HG03135 (cell line): ENCODE data around the gene TUBE1.
"Not testable (repeated sequence)": the region's sequence is repeated elsewhere in the genome, so short reads cannot be mapped to it uniquely, and the experiment has no call there.

ENCODE experiments used
- ATAC-seq: cut with Tn5 transposase; IDR thresholded peaks from one replicate; pipeline ENCODE4 v1.9.1; 2021; ENCODE audit warnings: mild to moderate bottlenecking, moderate library complexity; ENCODE audit not compliant: unreplicated experiment

Gene TUBE1, protein sequence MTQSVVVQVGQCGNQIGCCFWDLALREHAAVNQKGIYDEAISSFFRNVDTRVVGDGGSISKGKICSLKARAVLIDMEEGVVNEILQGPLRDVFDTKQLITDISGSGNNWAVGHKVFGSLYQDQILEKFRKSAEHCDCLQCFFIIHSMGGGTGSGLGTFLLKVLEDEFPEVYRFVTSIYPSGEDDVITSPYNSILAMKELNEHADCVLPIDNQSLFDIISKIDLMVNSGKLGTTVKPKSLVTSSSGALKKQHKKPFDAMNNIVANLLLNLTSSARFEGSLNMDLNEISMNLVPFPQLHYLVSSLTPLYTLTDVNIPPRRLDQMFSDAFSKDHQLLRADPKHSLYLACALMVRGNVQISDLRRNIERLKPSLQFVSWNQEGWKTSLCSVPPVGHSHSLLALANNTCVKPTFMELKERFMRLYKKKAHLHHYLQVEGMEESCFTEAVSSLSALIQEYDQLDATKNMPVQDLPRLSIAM

DNA sequence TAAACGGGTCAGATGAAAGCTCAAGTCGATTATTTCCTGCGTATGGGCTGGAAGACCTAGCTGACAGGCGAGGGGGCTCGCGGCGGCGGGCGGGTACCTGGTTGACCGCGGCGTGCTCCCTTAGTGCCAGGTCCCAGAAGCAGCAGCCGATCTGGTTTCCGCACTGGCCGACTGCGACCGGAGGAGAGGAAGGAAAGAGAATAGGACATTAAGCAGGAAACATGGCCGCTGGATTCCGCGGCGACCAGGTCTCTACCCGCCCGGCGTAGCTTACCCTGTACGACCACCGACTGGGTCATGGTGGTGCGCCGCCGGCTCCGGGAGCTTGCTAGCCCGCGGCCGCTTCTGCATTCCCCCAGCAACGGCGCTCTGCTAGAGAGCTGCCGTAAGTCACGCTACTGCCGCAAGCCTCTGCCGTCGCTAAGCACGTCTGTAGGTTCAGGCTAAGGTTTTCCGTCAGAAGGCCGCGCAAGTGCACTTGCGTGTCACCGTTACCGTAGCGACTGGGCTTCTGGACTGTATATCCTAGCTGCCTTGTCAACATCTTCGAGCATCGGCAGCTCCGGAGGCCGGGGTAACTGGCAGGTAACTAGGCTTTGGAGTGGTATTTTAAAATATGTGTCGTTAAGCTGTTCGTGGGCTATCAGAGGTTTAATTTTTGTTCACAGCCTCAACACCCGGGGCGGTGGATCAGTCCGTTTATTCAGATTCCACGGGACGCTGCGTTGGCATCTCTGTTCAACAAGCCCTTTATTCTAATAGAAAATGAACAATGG lies at the start of gene TUBE1, which contains the start of gene FAM229B:
TSS of gene TUBE1 (minus strand) at position 347 of the 776 bp plus-strand sequence. CDS start at position 299, 48 bp downstream.
TSS of gene FAM229B (plus strand) at position 456 of the 776 bp plus-strand sequence. CDS start 11,693 bp downstream, outside the sequence.
- ATAC-seq = peak; percentile 98

DNA sequence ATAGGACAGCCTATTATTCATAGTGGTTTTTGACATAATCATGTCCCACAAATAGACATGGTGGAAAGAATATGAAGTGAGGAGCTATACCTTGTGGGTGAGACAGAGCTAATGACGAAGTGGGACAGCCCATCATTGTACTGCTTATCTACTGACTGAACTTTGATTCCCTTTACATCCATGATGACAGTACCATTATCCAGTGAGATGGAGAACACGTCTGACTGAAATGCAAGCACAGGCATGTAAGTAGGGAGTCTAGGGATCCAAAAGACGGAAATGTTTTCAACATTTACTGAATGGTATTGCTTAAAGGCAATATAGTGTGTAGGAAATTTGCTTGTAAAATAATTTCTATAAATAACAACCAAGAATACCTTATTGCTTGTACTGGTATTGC lies 43.6 kb upstream of the TUBE1 start:
- ATAC-seq = no peak

DNA sequence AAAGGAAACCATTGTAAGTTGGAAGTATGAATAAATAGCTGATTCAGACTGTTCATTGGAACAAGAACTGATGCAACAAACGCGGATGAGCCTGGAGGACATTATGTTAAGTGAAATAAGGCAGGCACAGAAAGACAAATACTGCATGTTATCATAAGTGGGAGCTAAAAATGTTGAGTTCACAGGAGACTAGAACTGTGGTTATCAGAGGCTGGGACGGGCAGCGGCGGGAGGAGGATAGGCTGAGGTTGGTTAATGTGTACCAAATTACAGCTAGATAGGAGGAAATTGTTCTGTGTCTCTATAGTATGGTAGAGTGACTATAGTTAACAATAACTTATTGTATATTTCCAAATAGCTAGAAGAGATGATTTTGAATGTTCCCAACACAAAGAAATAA lies 40.9 kb upstream of the TUBE1 start:
- ATAC-seq = no peak

DNA sequence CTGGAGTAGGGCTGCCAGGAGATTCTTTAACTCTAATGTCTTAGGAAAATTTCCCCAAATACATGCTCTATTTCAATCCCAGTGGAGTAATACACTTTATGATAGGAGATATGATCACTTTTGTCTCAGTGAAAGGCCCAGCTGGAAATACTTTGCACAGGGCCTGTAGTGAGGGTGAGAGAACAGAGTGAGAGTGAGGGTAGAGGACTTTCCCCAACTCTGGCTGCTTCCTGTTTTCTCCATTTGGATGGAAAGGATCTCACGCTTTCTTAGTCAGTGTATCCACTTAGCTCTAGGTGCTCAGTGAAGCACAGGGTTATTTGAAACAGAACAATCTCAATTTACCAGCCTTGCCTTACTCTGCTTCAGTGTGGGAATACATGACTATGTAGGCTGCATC lies 36.7 kb upstream of the TUBE1 start:
- no peak for ATAC-seq

DNA sequence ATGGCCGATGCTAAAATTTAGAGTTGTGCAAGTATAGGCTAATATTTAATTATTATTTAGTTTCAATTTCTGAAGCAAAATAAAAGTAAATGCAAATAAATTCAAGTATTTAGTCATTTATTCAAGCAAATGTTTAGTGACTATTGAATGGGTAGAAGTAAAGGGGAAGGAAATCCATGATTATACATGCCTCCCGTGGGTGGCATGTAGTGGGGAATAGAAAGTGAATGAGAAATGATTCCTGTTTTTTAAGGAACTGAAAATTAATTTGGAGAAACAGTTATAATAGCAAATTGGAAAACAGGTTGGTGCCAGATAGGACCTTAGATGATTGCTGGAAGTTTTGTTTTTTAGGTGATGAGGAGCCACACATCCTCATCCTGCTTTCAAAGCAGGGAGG lies 35.5 kb upstream of the TUBE1 start:
- ATAC-seq = no peak

DNA sequence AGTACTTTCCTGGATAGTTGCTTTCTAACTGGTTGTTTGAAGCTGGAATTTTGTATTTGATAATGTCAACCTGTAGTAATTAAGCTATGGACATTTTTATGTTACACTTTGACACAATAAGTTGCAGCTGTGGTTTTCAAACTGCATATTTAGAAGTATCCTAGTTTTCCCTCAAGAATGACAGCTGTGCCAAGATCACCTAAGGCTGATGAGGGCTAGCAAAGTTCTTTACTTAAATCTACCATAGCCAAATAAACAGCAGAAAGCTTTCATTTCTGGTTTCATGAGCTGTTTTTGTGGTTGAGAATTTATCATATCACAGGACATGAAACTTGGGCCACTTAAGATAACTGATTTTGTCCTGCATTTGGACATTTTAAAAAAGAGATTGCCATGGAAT lies 30.8 kb upstream of the TUBE1 start:
- no peak for ATAC-seq

DNA sequence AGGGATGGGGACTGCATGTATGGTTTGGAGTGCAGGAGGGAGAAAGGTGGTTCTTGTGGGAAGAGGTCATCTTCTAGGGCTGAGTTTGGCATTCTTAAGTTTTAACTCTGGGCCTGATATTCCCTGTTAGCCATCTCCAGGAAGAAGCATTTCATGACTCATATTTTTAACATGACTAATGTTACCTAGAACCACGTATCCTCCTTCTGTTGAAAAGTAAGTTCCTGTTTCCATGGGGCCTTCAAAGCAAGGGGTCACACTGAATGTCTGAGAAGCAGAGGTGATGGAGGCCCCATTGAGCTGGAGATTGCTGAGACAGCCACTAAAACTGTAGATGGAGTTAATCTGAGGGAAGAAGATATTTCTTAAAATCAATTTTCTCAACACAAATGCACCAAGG lies 30.3 kb upstream of the TUBE1 start:
- ATAC-seq = no peak

DNA sequence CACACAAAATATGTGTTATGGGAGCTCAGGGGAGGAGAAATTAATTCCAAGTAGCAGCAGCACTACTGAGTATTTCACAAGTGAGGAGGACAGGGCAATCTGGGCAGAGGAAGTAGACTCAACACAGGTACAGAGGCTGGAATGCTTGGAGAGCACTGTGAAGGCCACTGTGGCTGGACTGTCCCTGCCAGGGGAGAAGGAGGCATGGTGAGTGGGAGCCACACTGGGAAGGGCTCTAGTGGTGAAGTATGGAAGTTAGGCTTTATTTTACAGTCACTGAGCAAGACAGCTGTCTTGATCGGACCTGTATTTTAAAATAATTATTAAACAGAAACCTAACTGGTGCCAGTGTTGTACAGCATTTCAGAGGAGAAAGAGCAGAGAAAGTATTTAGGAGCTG lies 28.9 kb upstream of the TUBE1 start:
- ATAC-seq = no peak

DNA sequence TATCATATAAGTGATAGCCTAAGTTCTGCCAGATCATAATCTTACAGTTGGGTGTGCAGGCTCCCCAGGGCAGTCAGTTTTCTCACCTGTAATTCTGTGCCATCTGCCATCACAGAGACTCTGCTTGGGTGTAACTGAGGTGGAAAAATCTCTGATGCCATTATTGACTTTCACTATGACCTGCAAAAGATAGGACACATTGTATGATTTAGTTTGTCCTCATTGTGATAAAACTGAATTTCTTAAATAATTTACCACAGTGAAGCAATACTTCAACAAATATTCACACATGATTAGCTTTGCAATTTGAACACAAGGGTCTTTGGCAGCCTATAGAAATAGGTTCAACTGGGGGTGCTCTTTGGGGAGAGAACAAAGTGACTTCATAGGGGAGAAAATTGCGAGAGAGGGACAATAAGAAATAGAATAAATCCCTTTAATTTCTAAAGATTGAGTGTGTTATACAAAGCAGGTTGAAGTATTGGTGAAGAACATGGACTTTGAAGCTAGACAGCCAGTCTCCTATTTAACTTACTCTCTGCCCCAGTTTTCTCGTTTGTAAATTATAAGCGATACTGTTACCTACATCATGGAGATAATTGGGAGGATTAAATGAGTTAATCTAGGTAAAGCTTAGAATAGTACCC lies 27.4 kb upstream of the TUBE1 start:
- ATAC-seq = no peak

DNA sequence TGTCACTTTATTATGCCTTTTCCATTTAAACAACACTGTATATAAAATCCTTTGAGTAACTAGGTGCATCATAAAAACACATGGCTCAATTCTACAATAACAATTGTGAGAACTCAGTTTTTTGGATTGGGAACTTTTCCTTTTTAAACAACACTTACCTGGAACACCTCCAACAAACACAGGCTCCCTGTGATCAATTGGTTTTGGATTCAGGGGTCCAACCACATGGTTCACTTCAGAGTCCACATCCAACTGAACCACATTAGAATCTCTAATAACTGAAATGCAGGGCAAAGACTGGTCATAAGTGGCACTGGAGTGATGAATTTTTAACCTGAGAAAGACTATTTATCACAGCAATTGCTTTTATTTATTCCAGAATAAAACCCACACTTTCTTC lies 26.6 kb upstream of the TUBE1 start:
- no peak for ATAC-seq

DNA sequence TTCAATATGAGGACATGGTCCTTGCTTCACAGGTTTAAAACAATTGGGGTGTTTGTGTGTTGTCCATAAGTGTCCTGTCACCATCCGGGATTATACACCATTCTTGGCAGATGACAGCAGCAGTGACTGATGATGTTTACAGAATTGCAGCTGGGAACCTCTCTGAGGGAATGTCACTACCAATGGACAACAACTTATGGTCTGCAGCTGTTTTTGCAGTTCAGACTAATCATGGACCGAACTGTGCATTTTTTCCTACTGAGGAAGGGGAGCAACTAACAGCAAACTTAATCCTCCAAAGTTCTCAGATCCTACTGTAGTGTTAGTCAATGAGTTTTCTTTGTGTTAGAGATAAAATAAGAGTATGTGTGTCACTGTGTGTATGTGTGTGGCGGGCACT lies 26.1 kb upstream of the TUBE1 start:
- no peak for ATAC-seq

DNA sequence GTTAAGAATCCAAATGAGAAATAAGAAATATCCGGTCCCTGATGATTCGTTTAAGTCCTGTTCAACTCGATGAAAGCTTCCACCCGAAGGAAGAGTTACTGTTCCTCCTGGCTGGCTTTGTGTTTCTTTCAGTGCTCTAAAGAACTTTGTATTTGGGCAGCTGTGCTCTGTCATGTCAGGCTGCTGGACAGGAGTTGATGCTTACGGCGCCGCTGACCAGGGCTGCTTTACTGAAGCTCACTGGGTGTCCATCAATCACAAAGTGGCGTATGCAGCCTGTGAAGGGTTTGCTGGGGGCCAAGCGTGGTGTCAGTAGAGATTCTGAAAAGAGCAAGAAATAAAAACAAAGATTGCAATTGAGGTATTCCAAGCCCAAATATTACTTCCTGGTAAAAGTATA lies 22.0 kb upstream of the TUBE1 start:
- ATAC-seq = no peak

DNA sequence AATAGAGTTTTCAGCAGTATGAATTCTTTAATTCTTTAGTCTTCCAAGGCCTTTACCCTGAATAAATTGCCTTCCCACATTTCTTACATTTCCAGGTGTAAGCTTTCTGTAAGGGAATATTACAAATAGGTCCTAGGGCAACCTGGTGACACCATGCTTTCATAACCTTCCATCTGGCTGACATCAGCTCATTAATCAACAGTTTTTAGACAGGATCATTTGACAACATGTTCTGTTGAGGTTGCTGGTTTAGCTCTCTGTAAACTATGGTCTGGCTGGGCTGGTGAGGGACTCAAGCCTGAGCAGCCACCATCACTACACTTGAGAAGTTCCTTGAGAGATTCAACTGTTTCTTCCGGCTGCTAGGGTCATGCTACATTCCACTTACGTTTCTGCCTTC lies 19.3 kb upstream of the TUBE1 start:
- no peak for ATAC-seq

DNA sequence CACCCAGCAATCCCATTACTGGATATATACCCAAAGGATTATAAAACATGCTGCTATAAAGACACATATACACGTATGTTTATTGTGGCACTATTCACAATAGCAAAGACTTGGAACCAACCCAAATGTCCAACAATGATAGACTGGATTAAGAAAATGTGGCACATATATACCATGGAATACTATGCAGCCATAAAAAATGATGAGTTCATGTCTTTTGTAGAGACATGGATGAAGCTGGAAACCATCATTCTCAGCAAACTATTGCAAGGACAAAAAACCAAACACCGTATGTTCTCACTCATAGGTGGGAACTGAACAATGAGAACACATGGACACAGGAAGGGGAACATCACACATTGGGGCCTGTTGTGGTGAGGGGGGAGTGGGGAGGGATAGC lies 18.7 kb upstream of the TUBE1 start:
- not testable (repeated sequence) for ATAC-seq

DNA sequence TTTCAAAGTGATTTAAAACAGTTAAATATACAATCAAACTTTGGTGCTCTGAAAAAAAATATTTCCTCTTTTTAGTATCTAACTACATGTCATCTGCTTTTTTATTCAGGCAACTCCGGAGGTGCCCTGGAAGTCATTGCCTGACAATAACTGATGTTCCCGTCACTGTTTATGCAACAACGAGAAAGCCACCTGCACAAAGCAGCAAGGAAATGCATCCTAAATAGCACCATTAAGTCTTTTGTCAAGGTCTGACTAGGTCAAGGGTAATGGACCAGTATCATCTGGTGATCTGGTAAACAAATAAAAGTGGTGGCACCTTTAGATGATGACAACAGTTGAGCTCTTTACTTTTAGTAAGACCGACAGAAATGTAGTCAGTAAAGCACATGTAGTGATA lies 13.3 kb upstream of the TUBE1 start:
- no peak for ATAC-seq

DNA sequence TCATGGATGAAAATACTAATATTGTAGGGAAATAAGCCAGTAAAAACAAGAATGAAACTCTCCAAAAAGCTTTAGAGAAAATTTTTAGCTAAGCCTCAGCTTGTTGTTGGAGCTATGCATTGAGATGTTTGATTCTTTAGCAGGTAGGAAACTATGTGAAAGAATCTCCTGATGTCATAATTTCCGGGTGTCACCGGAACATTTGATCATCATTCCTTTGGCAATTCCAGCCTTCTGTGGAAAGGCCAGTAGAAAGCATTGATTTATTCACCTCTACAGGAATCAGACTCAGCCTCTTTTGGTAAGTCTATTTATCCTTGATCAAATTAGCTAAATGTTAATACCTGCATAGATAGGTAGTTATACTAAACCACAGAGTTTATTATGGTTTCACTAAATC lies 9.6 kb upstream of the TUBE1 start:
- ATAC-seq = no peak

DNA sequence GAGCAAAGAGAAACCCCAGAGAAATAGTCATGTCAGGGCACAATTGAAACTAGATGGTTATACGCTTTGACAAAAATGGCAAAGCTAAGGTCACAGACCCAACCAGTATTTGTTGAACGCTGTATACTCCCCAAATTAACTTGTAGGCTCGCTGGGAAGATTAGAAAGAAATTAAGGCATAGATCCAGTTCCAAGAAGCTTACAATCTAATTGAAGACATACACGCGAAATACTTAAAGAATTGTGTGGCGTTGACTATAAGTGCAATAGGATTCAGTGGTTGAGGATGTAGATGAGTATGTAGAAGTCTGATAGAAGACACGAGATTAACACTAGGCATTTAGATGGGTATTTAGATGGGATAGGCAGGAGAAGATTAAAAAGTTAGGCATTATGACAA lies 634 bp upstream of the TUBE1 start:
- no peak for ATAC-seq

DNA sequence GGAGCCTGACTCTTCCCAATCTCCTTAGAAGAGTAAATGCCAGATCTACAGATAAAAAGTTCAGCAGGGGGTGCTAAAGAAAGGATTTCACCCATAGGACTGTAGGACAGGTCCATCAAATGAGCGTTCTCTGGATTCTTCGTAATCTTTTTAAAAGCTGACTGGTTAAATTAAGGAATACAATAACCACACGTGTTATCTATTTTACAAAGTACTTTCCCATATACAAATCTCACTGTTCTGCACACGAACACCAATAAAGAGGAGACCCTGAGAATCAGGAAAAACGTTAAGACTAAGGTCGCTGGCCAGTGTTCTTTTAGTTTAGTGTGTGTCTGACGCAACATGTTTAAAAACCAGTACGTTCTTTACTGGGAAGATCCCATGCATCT lies 542 bp downstream of the TUBE1 start:
- peak; percentile 17 for ATAC-seq

DNA sequence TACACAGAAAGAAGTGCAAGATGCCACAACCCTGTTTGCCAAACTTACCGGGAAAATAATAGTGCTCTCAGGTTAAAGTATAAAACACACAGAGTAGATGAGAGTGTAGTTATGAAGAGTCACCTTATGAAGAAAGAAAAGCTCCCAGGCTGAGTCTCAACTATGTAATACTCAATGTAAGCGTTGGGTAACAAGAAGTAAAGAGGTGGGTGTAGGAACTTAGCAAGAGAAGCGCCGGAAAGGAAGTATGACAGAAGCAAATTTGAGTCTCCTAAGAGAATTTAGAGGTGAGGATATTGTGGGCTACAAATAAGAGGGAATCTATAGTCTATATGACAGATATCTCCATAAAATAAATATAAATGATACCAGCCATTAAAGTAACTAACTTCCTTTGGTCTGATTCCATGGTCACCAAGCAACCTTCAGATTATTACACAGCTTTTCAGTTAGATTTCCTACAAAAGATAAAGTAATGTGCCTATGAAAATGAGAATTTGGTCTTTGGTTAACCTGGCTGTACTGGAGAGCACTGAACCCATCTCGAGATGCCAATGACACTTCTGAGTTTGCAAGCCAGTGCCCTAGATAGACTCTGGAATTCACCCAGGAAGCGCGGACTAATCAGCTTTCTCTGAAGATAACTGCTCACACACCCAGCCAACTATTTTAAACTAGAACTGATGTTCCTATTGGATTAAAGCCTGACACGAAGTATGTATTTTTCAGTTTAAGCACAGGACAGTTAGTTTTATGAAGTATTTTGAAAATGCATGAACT lies 1.8 kb downstream of the TUBE1 start:
- no peak for ATAC-seq

DNA sequence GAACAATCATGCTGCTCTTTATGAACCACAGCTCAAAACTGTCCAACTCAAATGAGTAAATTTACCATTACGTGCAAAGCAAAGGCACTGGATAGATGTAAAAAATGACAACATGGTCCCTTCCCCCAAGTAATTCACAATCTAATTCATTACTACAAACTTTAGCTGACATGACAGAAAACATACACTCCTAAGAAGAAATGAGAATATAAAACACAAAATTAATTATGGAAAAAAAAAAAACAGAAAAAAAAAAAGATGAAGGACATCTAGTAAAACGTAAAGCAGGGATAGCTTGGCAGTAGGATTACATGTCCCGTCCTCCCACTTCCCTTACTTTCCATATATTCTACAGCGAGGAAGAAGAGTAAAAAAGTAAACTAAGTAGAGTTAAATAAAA lies 5.7 kb downstream of the TUBE1 start:
- ATAC-seq = no peak

DNA sequence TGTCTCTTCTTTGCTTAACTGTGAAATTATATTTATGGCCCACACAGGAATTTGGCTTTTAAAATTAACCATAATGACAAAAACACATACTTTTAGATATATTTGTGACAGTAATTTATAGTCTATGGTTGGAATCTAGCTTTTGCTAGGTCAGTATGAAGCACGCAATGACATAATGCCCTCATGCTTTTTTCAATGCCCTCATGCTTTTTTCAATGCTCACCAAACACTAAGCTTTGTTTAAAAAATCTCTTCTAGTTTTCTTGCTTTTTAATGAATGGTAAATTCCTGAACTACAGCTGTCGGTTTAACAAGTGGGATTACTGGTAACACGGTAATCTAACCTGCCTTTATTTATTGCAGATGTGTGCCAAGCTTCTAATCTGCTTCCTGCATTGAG lies 20.7 kb downstream of the TUBE1 start:
- ATAC-seq = no peak
